ENCODE results near the gene EMC8.

DNA sequence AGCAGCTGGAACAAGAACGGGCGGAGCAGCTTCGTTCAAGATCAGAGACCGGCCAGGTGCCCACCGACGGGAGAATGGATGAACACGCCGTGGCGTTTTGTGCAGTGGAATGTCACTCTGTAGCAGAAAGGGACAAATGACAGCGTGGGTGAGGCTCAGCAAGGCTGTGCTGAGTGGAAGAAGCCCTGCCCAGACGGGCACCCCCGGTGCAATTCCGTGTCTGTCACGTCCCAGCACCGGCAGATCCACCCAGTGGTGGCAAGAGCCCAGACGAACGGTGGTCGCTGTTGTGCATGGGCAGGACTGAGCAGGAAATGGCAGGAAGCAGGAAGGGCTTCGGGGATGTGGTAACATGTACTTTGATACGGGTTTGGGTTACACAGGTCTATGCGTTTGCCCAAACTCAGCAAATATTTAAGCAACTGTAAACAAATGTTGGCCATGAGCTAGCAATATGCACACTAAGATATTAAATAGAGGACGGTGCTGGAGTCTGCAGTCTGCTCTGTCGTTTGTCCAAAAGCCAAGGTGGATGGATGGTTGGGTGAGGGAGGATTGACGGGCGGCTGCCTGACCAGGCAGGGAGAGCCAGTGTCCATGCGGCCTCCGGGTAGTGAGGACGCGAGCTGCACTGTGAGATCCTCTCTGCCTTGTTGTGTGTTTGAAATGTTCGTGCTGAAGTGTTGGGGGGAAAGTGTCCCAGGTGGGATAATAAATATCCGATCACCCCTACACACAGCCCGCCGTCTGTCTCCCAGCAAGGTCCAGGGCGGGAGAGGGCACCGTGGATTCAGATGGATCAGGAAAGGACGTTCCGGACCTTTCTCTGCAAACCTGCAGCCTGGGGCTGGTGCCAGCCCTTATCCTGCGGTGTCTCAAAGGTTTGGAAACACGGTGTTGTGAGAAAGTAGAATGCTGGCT is 48.6 kb upstream of the EMC8 start:
- TF ChIP-seq EZH2 (IDR thresholded peaks at IDR 0.05) (no peak), POLR2AphosphoS5 (IDR thresholded peaks at IDR 0.05; ENCODE audit: borderline replicate concordance, low read depth, low read length) (no peak), FOXP2 (optimal IDR thresholded peaks at IDR 0.05; ENCODE audit: control extremely low read depth, extremely low read length, insufficient read depth) (no peak)

All from SK-N-MC (cell line).